KOPT-K1 (cell line): ENCODE data around the gene SIRT5.

ENCODE experiments used
- H3K27ac ChIP-seq: fragments of 200-600 bp; sonication (generic); 2 replicates; pipeline ENCODE4 v1.5.1; 2016; ENCODE audit warnings: antibody characterized with exemption, mild to moderate bottlenecking, low read depth, low read length; ENCODE audit not compliant: poor library complexity, severe bottlenecking
- H3K36me3 ChIP-seq: fragments of 200-600 bp; sonication (generic); 2 replicates; pipeline ENCODE4 v1.5.1; 2017; ENCODE audit warnings: antibody characterized with exemption, mild to moderate bottlenecking, low read length, moderate library complexity; ENCODE audit not compliant: insufficient read depth
- H3K9me3 ChIP-seq: fragments of 200-600 bp; sonication (generic); 2 replicates; pipeline ENCODE4 v1.5.1; 2017; ENCODE audit warnings: antibody characterized with exemption, low read length, mild to moderate bottlenecking; ENCODE audit not compliant: insufficient read depth, poor library complexity, severe bottlenecking

Gene SIRT5

GRCh38 chr6:13591205-13591921 lies 17.0 kb downstream of the SIRT5 start:
- Histone ChIP-seq H3K36me3 (peaks cover 72% of the 10 kb centered on the region), H3K9me3 (no peaks in the 10 kb centered on the region), H3K27ac (no peak overlapping the region)

- no peaks in the 10 kb centered on the region for H3K9me3 ChIP-seq
- H3K36me3 ChIP-seq = peaks cover 65% of the 10 kb centered on the region
- H3K27ac ChIP-seq = no peak overlapping the region
These were observed 18.7 kb downstream of the SIRT5 start for GRCh38 chr6:13593103-13593502.

- H3K9me3 ChIP-seq = no peaks in the 10 kb centered on the region
- no peak overlapping the region for H3K27ac ChIP-seq
- H3K36me3 ChIP-seq = peaks cover 62% of the 10 kb centered on the region
These were observed 19.3 kb downstream of the SIRT5 start for GRCh38 chr6:13593720-13594119.

- no peak overlapping the region for H3K27ac ChIP-seq
- no peaks in the 10 kb centered on the region for H3K9me3 ChIP-seq
- peaks cover 49% of the 10 kb centered on the region for H3K36me3 ChIP-seq
These were observed 22.7 kb downstream of the SIRT5 start for GRCh38 chr6:13597073-13597472.

DNA sequence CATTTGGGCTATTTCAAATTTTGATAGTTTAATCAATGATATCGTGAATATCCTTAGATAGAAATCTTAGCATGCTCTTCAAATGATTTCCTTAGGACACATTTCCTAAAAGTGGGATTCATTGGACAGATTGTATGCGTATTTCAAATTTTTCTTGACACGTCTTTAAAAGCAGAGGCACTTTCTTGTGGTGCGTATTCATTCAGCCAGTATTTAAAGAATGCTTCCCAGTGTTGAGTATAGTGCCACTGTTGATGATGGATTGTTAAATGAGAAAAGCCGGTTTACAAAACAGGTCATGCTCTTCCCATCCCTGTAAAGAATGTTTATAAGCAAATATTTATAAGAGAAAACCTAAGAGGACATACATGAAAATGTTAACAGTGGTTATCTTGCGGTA lies 25.6 kb downstream of the SIRT5 start:
- H3K36me3 ChIP-seq = peaks cover 36% of the 10 kb centered on the region
- H3K9me3 ChIP-seq = no peaks in the 10 kb centered on the region
- no peak overlapping the region for H3K27ac ChIP-seq

DNA sequence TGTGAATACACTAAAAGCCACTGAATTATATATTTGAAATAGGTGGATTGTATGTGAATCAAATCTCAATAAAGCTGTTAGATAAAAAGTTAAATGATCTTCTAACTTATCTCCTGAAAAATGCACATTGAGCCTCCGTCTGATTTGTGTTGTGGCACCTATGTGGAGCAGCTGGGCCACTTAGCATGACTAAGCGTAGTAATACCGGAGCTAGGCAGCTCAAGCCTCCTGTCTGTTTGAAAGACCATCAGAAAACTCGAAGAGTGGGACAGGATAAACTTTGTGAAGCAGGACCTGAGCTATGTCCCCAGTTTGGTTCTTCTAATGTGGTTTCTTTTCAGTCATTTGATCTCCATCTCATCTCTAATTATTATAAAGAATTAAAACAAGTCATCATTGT lies 29.7 kb downstream of the SIRT5 start:
- H3K9me3 ChIP-seq = no peaks in the 10 kb centered on the region

GRCh38 chr6:13604546-13605416 lies 30.4 kb downstream of the SIRT5 start:
- no peaks in the 10 kb centered on the region for H3K9me3 ChIP-seq
- H3K27ac ChIP-seq = no peak overlapping the region
- peaks cover 9% of the 10 kb centered on the region for H3K36me3 ChIP-seq

More for the DNA sequence above, 29.7 kb downstream of the SIRT5 start:
- Histone ChIP-seq H3K27ac (no peak overlapping the region), H3K36me3 (peaks cover 9% of the 10 kb centered on the region)

GRCh38 chr6:13605634-13606033 lies 31.2 kb downstream of the SIRT5 start:
- Histone ChIP-seq H3K27ac (no peak overlapping the region), H3K36me3 (peaks cover 9% of the 10 kb centered on the region), H3K9me3 (no peaks in the 10 kb centered on the region)

GRCh38 chr6:13611715-13612114 lies 37.3 kb downstream of the SIRT5 start:
- Histone ChIP-seq H3K36me3 (peaks cover 4% of the 10 kb centered on the region), H3K9me3 (no peaks in the 10 kb centered on the region), H3K27ac (no peak overlapping the region)

DNA sequence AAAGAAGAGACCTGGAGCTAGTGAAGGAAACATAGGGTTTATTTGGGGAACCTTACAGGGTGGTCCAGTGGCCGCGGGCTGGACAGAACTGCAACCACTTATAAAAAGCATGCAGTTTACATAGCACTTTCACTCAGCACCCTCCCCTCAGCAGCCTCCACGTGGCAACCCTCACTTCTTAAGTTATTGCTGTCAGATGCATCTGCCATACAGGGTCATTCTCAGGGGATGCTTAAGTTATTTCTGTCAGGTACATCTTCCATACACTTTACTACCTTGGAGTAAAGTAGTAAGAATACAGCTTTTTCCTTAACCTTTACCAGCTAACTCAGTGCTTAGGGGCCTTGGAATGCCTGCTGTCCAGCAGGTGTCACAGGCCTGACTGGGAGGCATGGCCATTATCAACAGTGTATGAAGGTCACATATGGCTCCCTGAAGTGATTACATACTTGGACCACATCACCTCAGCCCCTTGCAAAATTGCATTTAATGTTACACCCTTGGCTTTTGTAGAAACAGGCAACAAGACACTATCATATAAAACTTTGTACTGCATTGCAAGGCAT lies 38.7 kb downstream of the SIRT5 start:
- Histone ChIP-seq H3K9me3 (no peaks in the 10 kb centered on the region), H3K27ac (no peak overlapping the region), H3K36me3 (peaks cover 17% of the 10 kb centered on the region)

GRCh38 chr6:13614126-13614925 lies 39.9 kb downstream of the SIRT5 start:
- H3K27ac ChIP-seq = peak overlapping the region; percentile 81
- H3K36me3 ChIP-seq = peaks cover 27% of the 10 kb centered on the region
- no peaks in the 10 kb centered on the region for H3K9me3 ChIP-seq

DNA sequence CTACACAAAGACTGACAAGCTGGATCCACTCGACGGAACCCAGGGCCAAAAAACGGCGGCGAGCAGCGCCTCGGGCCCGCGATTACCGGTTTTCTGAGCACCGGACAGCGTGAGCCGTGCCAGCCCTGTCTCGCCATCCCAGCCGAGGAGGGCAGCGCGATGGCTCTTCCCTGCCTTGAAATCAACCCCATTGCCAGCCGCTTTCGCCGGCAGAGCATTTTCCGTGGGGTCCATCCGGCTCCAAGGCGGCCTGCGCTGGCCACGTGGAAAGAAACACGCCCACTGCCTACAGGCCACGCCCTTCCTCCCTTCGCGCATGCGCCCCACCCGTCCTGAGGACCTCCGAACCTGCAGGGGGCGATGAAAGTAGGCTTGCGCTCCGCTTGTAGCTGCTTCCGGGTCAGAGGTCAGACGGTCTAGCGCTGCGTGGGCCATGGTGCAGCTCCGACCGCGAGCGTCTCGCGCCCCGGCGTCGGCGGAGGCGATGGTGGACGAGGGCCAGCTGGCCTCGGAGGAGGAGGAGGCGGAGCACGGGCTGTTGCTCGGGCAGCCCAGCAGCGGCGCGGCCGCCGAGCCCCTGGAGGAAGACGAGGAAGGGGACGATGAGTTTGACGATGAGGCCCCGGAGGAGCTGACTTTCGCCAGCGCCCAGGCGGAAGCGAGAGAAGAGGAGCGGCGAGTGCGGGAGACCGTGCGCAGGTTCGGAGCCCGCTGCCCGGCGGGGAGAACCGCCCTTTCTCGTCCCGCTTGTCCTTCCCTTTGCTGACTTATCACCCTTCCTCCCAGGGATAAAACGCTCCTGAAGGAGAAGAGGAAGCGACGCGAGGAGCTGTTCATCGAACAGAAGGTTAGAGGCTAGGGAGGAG lies 40.8 kb downstream of the SIRT5 start, which contains the start of gene NOL7:
TSS of gene NOL7 (plus strand) at position 410 of the 866 bp plus-strand sequence. CDS start at position 434, 24 bp downstream.
- H3K36me3 ChIP-seq = peaks cover 36% of the 10 kb centered on the region

DNA sequence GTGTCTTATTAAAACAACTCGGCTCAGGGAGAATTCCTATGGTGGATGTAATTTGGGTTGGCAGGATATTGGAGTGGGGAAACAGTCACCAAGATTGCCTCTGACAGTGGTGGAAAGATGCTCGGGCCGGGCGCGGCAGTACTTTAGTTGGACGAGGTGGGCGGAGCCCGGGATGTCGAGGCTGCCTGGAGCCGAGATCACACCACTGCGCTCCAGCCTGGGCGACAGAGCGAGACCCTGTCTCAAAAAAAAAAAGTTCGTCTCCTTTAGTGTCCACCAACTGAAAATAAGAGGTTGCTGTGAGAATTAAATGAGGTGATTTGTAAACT lies 41.4 kb downstream of the SIRT5 start:
- Histone ChIP-seq H3K36me3 (peaks cover 42% of the 10 kb centered on the region), H3K9me3 (no peaks in the 10 kb centered on the region), H3K27ac (peak overlapping the region; percentile 81)

More for the DNA sequence above, 40.8 kb downstream of the SIRT5 start, which contains the start of gene NOL7:
- Histone ChIP-seq H3K27ac (peak within 1 kb of the TSS; percentile 81), H3K9me3 (no peaks in the 10 kb centered on the region)

GRCh38 chr6:13617066-13617465 lies 42.7 kb downstream of the SIRT5 start:
- peaks cover 55% of the 10 kb centered on the region for H3K36me3 ChIP-seq
- no peaks in the 10 kb centered on the region for H3K9me3 ChIP-seq
- no peak overlapping the region for H3K27ac ChIP-seq
